Measurements from ENCODE around the gene KIF19. TPM values are rescaled to one million over a fixed set of nuclear protein-coding genes. Genes with fewer than 3 reads are reported as not detected.

The KIF19 gene
- total and polyA plus RNA-seq, 12 donors, result 0.07 to 1.5 (median 0.27) TPM

DNA sequence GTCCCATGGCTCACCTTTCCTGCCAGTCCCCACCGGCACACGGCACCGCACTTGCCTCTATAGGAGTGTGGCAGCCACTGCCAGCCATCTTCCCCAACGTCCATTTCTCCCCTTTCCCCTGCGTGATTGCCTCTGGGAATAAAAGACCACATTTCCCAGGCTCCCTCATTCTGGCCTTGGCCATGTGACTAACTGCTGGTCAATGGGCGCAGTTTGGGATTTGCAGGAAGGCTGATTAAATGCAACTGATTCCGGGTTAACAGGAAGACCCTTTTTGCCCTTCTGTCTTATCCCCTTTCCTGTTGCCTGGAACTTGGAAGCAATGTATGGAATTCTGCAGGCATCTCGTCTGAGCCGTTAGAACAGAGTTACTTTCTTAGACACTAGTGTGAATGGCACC is 32.7 kb downstream of the KIF19 start:
- intact Hi-C loops (cut with DNase I), result loop anchor here in 4 of 10 donors (5.0 to 10.0 kb wide), 3 partner anchors 56 to 146 kb away; partner anchors contain the start of gene TTYH2 (in 3 of the 4)
- H3K36me3 ChIP-seq, result no peaks in the 10 kb centered on the region
- TF ChIP-seq, protein P1, sequence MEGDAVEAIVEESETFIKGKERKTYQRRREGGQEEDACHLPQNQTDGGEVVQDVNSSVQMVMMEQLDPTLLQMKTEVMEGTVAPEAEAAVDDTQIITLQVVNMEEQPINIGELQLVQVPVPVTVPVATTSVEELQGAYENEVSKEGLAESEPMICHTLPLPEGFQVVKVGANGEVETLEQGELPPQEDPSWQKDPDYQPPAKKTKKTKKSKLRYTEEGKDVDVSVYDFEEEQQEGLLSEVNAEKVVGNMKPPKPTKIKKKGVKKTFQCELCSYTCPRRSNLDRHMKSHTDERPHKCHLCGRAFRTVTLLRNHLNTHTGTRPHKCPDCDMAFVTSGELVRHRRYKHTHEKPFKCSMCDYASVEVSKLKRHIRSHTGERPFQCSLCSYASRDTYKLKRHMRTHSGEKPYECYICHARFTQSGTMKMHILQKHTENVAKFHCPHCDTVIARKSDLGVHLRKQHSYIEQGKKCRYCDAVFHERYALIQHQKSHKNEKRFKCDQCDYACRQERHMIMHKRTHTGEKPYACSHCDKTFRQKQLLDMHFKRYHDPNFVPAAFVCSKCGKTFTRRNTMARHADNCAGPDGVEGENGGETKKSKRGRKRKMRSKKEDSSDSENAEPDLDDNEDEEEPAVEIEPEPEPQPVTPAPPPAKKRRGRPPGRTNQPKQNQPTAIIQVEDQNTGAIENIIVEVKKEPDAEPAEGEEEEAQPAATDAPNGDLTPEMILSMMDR (IDR thresholded peaks at IDR 0.05), result no peak
- no peak overlapping the region for H3K27ac ChIP-seq
- no peak for DNase-seq
- peaks cover 0 to 18% (median 10%) of the 10 kb centered on the region in 9 donors for H3K4me1 ChIP-seq
- H3K9me3 ChIP-seq, result no peaks in the 10 kb centered on the region
- 66 to 73% methylated on average over 9 of the region's 9 CpGs for WGBS, 2 donors
- ATAC-seq, result no peak
- H3K27me3 ChIP-seq, result peaks cover 9 to 93% (median 88%) of the 10 kb centered on the region in 7 donors
- H3K4me3 ChIP-seq, result no peak overlapping the region

DNA sequence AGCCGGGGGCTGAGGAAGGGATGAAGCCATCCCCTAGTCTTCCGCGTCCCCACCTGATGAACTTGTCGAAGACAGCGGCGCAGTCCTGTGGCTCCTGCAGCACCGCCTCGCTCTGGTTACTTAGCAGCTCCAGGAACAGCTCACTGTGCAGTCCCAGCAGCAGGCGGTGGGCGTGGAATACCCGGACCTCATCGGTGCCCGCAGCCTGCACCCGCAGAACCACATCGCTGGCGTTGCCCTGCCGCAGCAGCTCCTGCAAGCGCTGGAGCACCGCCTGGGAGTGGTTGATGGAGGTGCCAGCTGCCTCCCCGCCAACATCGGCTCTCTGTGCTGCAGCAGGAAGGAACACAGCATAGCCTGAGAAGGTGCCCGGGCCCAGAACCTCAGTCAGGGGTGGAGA is 33.9 kb downstream of the KIF19 start:
- H3K27me3 ChIP-seq, result peaks cover 9 to 81% (median 76%) of the 10 kb centered on the region in 7 donors
- 93 to 94% methylated on average over 22 of the region's 22 CpGs for WGBS, 2 donors
- DNase-seq, result no peak
- peaks cover 0 to 18% (median 9%) of the 10 kb centered on the region in 9 donors for H3K4me1 ChIP-seq
- intact Hi-C loops (cut with DNase I), result loop anchor here (2.0 to 10.0 kb wide), 8 partner anchors 53 to 158 kb away; partner anchors contain the start of genes TTYH2 (in 7 of the 10) and RPL38 (in 1 of the 10)
- no peak for ATAC-seq
- TF ChIP-seq, protein P1 (IDR thresholded peaks at IDR 0.05), result no peak
- no peaks in the 10 kb centered on the region for H3K36me3 ChIP-seq
- H3K9me3 ChIP-seq, result no peaks in the 10 kb centered on the region
- H3K27ac ChIP-seq, result no peak overlapping the region
- no peak overlapping the region for H3K4me3 ChIP-seq

- ATAC-seq, result no peak
- TF ChIP-seq, protein P1 (IDR thresholded peaks at IDR 0.05), result no peak
- intact Hi-C loops (cut with DNase I), result loop anchor here in 9 of 10 donors (1.0 to 5.0 kb wide), 8 partner anchors 54 to 159 kb away; partner anchors contain the start of genes TTYH2 (in 4 of the 9) and RPL38 (in 1 of the 9)
- peaks cover 9 to 71% (median 67%) of the 10 kb centered on the region in 7 donors for H3K27me3 ChIP-seq
- H3K4me3 ChIP-seq, result no peak overlapping the region
- no peak for DNase-seq
- H3K27ac ChIP-seq, result no peak overlapping the region
- no peaks in the 10 kb centered on the region for H3K9me3 ChIP-seq
- 42 to 47% methylated on average over 7 of the region's 7 CpGs for WGBS, 2 donors
- peaks cover 0 to 18% (median 9%) of the 10 kb centered on the region in 9 donors for H3K4me1 ChIP-seq
- no peaks in the 10 kb centered on the region for H3K36me3 ChIP-seq
Observed at GRCh38 chr17:74360899-74361229, 34.8 kb downstream of the KIF19 start.

DNA sequence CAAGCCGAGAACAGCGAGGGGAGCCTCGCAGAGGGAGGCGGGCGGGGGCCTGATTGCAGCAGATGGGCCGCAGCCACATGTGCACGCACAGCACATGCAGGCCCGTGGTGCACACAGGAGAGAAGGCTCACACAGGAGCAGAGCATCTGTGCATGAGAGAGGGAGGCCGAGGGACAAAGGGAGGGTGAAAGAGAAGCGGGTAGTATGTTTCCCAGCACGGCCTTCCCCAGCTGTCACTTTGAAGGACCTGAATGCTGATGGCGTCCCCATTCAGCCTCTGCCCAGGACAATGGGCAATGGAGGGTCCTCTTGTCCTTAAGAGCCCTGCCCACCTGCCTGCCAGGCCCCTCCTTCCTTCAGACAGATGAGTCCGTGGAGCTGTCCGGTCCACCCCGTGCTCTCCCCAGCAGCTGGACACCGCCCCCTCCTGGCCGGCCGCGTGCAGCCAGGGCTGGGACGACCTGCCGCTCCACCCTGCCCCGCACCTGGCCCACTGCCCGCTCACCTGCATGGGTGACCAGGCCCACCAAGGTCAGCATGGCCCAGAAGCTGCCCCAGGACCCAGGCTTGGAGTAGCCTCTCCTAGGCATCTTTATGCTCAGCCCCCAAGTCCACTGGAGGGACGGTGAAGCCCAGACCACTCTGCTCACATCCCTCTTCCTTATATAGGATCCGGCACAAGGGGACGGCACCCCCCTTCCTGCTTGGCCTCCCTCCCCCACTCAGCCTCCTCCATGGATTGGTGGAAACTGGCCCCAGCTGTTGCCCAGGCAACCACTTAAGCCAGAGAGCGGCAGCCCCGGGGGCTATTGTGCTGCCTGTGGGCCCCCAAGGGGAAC is 35.4 kb downstream of the KIF19 start, which contains the start of gene BTBD17:
Gene BTBD17 (minus strand): TSS at position 639 of the 839 bp plus-strand sequence. CDS start 49 bp downstream, at position 590.
- 20 to 23% methylated on average over 28 of the region's 28 CpGs for WGBS, 2 donors
- no peaks in the 10 kb centered on the region for H3K36me3 ChIP-seq
- no peaks in the 10 kb centered on the region for H3K9me3 ChIP-seq
- H3K4me1 ChIP-seq, result peaks cover 0 to 18% (median 9%) of the 10 kb centered on the region in 9 donors
- ATAC-seq (peak; percentile 75 to 90 (median 82)), DNase-seq (peak; percentile 46 to 70)
- TF ChIP-seq, protein P1 (IDR thresholded peaks at IDR 0.05), result peak; percentile 52 to 83 (median 79)
- H3K27me3 ChIP-seq, result peaks cover 9 to 66% (median 61%) of the 10 kb centered on the region in 7 donors
- no peak within 1 kb of the TSS for H3K4me3 ChIP-seq
- H3K27ac ChIP-seq, result no peak within 1 kb of the TSS
- intact Hi-C loops (cut with DNase I), result loop anchor here in 9 of 10 donors (1.0 to 5.0 kb wide), 8 partner anchors 55 to 159 kb away; partner anchors contain the start of genes TTYH2 (in 4 of the 9) and RPL38 (in 1 of the 9)
